ENCODE measurements around the gene NRDE2.

NRDE2 gene

DNA sequence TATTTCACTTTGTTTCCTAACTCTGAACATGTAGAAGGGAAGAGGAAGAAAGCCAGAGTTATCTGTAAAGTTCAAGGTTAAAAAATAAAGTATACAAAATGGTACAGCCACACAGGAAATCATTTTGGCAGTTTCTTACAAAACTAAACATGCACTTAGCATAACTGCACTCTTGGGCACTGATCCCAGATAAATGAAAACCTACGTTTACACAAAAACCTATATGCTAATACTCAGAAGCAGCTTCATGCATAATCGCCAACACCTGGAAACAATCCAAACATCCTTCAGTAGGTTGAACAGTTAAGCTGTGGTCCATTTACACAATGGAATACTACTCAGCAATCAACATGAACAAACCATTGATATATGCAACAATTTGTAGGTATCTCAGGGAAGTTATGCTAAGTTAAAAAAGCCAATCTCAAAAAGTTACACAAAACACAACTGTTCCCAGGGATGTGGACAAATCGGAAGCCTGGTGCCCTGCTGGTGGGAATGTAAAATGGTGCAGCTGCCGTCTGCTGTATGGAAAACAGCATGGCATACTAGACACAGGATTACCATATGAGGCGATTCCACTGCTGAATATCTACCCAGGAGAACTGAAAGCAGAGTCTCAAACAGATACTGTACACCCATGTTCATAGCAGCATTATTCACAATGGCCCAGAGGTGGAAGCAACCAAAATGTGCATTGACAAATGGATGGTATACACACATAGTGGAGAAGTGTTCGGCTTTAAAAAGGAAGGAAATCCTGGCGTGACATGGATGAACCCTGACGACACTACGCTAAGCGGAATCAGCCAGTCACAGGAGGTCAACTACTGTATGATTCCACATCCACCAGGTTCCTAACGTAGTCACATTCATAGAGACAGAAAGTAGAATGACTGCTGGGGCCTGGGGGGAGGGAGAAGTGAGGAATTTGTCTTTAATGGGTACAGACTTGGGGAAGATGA, 37.7 kb downstream of the NRDE2 start:
- no peak for TF ChIP-seq TCF12 (IDR thresholded peaks at IDR 0.05; ENCODE audit: low read depth)
- TF ChIP-seq, protein P1, sequence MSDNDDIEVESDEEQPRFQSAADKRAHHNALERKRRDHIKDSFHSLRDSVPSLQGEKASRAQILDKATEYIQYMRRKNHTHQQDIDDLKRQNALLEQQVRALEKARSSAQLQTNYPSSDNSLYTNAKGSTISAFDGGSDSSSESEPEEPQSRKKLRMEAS (IDR thresholded peaks at IDR 0.05), result no peak
- no peak for TF ChIP-seq CEBPB (IDR thresholded peaks at IDR 0.05)
- no peak for TF ChIP-seq TEAD4 (IDR thresholded peaks at IDR 0.05)
- no peak for TF ChIP-seq EP300 (IDR thresholded peaks at IDR 0.05; ENCODE audit: borderline replicate concordance)
- TF ChIP-seq FOXM1 (IDR thresholded peaks at IDR 0.05; ENCODE audit: borderline replicate concordance, low read depth), result no peak

DNA sequence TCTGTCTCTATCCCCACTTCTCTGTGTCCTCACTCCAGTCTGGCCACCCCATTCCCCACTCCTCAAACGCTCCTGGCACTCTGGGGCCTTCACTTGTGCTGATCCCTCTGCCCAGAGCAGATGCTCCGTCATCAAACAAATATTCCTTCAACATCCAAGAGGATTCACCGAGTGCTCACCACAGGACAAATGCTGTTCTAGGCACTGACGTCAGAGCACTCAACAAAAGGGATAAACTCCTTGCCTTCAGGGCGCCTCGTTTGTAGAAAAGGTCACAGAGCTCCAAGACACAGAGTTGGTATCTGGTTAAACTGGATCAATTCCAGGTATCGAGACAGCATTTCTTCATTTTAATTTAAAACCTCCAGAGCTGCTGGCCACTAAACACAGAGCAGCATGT, 40.0 kb downstream of the NRDE2 start:
- TF ChIP-seq, protein P2, sequence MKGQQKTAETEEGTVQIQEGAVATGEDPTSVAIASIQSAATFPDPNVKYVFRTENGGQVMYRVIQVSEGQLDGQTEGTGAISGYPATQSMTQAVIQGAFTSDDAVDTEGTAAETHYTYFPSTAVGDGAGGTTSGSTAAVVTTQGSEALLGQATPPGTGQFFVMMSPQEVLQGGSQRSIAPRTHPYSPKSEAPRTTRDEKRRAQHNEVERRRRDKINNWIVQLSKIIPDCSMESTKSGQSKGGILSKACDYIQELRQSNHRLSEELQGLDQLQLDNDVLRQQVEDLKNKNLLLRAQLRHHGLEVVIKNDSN (IDR thresholded peaks at IDR 0.05), result no peak
- TF ChIP-seq YY1 (IDR thresholded peaks at IDR 0.05; ENCODE audit: low read depth) (no peak), FOXM1 (IDR thresholded peaks at IDR 0.05; ENCODE audit: borderline replicate concordance, low read depth) (no peak), NFIC (IDR thresholded peaks at IDR 0.05) (no peak), TCF12 (IDR thresholded peaks at IDR 0.05; ENCODE audit: low read depth) (no peak), ZBTB7A (IDR thresholded peaks at IDR 0.05; ENCODE audit: low read depth) (no peak), CREB1 (IDR thresholded peaks at IDR 0.05; ENCODE audit: low read depth) (no peak), RAD21 (IDR thresholded peaks at IDR 0.05; ENCODE audit: low read depth) (no peak), EP300 (IDR thresholded peaks at IDR 0.05; ENCODE audit: borderline replicate concordance) (no peak), TAF1 (IDR thresholded peaks at IDR 0.05; ENCODE audit: low read depth) (no peak), CEBPB (IDR thresholded peaks at IDR 0.05) (no peak), EGR1 (IDR thresholded peaks at IDR 0.05) (no peak)
- TF ChIP-seq, protein P3, sequence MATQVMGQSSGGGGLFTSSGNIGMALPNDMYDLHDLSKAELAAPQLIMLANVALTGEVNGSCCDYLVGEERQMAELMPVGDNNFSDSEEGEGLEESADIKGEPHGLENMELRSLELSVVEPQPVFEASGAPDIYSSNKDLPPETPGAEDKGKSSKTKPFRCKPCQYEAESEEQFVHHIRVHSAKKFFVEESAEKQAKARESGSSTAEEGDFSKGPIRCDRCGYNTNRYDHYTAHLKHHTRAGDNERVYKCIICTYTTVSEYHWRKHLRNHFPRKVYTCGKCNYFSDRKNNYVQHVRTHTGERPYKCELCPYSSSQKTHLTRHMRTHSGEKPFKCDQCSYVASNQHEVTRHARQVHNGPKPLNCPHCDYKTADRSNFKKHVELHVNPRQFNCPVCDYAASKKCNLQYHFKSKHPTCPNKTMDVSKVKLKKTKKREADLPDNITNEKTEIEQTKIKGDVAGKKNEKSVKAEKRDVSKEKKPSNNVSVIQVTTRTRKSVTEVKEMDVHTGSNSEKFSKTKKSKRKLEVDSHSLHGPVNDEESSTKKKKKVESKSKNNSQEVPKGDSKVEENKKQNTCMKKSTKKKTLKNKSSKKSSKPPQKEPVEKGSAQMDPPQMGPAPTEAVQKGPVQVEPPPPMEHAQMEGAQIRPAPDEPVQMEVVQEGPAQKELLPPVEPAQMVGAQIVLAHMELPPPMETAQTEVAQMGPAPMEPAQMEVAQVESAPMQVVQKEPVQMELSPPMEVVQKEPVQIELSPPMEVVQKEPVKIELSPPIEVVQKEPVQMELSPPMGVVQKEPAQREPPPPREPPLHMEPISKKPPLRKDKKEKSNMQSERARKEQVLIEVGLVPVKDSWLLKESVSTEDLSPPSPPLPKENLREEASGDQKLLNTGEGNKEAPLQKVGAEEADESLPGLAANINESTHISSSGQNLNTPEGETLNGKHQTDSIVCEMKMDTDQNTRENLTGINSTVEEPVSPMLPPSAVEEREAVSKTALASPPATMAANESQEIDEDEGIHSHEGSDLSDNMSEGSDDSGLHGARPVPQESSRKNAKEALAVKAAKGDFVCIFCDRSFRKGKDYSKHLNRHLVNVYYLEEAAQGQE (IDR thresholded peaks at IDR 0.05; ENCODE audit: low read depth), result no peak
- TF ChIP-seq, protein P1 (IDR thresholded peaks at IDR 0.05), result no peak

DNA sequence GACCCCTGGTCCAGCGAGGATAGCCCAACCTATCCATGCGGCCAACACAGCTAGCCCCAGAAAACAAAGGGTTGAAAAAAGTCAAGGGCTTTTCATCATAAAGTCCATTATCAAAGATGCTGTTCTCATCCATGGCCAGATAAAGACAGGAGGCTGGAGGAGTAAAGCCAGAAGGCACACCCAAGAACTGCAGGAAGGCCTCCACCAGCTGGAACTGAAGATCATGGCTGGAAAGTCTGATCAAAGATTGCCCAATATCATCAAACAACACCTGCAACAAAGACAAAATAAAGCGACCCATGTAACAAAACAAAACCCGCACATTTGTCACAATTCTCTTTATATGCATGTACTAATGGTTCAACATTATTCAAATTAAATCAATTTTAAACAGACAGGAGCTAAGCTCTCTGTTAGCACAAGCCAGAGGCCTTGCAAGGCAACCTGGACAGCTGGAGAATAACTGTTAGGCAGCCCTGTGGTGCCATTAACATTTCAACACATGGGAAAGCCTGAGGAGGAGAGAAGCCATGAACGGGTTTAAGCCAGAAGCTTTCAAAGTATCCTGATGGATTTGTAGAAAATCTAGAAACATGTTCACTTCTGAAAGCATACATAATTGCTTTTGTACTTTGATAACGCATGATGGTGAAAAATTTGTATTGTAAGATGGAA, 41.3 kb downstream of the NRDE2 start:
- no peak for TF ChIP-seq TCF12 (IDR thresholded peaks at IDR 0.05; ENCODE audit: low read depth)
- TF ChIP-seq, protein P3 (IDR thresholded peaks at IDR 0.05; ENCODE audit: low read depth), result no peak
- TF ChIP-seq CEBPB (IDR thresholded peaks at IDR 0.05), result no peak

DNA sequence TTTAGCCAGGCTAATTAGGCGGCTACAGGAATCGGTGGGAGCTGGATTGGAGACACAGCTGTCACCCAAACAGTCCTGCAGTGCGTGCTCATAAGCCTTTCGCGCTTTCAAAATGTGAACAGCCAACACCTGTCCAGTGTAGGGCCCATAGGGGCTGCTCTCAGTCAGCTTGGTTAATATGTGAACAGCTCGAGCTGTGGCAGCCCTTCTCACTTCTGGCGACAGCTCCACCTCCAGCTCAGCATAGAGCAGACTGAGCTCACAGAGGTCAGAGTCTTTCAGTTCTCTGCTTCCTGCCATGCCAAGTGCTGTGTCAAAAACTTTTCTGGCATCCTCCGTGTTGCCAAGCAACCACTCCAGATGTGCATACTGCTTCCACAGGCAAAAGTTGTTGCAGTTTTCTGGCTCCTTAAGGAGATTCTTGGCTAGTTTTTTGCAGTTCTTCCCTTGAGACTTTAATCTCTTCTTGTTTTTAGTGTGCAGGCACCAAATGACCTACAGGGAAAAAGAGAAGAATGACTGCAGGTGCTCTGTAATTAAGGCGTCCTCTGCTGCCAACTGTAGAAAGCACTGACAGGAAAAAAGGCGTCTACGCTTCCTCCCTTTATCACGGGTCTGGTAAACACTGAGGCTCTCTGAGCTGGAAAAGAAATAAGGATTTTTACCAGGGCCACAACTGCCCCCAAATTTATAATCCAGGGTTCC, 42.9 kb downstream of the NRDE2 start:
- TF ChIP-seq YY1 (IDR thresholded peaks at IDR 0.05; ENCODE audit: low read depth) (no peak), NFIC (IDR thresholded peaks at IDR 0.05) (no peak), TEAD4 (IDR thresholded peaks at IDR 0.05) (no peak), ZBTB7A (IDR thresholded peaks at IDR 0.05; ENCODE audit: low read depth) (no peak), EGR1 (IDR thresholded peaks at IDR 0.05) (no peak), RAD21 (IDR thresholded peaks at IDR 0.05; ENCODE audit: low read depth) (no peak), TAF1 (IDR thresholded peaks at IDR 0.05; ENCODE audit: low read depth) (no peak), TCF12 (IDR thresholded peaks at IDR 0.05; ENCODE audit: low read depth) (no peak), EP300 (IDR thresholded peaks at IDR 0.05; ENCODE audit: borderline replicate concordance) (no peak), CEBPB (IDR thresholded peaks at IDR 0.05) (no peak), CREB1 (IDR thresholded peaks at IDR 0.05; ENCODE audit: low read depth) (no peak), FOXM1 (IDR thresholded peaks at IDR 0.05; ENCODE audit: borderline replicate concordance, low read depth) (no peak)
- TF ChIP-seq, protein P3 (IDR thresholded peaks at IDR 0.05; ENCODE audit: low read depth), result no peak
- TF ChIP-seq, protein P2 (IDR thresholded peaks at IDR 0.05), result no peak
- TF ChIP-seq, protein P1 (IDR thresholded peaks at IDR 0.05), result no peak
